K562 (cell line): ENCODE data around the gene SRF. TPM values are rescaled to one million over a fixed set of nuclear protein-coding genes. Genes with fewer than 3 reads are reported as not detected.

Experiments used
- ATAC-seq: fragments of 200-7000 bp; cut with Tn5 transposase; 3 replicates; pipeline ENCODE4 v1.9.1; 2020; ENCODE audit warnings: moderate library complexity
- BruUV-seq: library from RNA; stranded (reverse); fragments of 400-500 nt; replicated peaks from 2 replicates; lab custom pipeline; 2021; lab: Mats Ljungman, UMichigan
- CTCF ChIA-PET: fragments of 300-600 bp; formaldehyde crosslinking; extraction: SDS; loops from one replicate; lab custom pipeline; 2021; ENCODE audit warnings: low intra/inter-chr PET ratio; lab: Yijun Ruan, JAX
- POLR2A ChIA-PET: fragments of 300-600, 350-650 bp; sonication (Branson Sonifier 250); formaldehyde crosslinking; extraction: SDS; loops from one replicate; lab custom pipeline; 2021; ENCODE audit warnings: antibody characterized with exemption, inconsistent platforms; lab: Yijun Ruan, JAX
- DNase-seq, 4 experiments: peaks; one replicate each; pipeline versions ENCODE4 v3.0.0 to v3.0.0-alpha.2; 2011 to 2018; ENCODE audit warnings: low spot score in 3 of 4, mixed read lengths in 3 of 4; ENCODE audit errors: extremely low read depth in 1 of 4
- FAIRE-seq: peaks from 2 replicates; lab custom pipeline; 2011; peaks lifted over from hg19 to GRCh38; lab: Jason Lieb, UNC
- H2AFZ ChIP-seq: 2 replicates; pipeline ENCODE4 v1.6.0; 2011; ENCODE audit warnings: low read depth, low read length, control low read depth, inconsistent platforms
- H3K27ac ChIP-seq: fragments of 200-600 bp; 3 replicates; pipeline ENCODE4 v1.8.0; 2011; ENCODE audit warnings: low read depth, mild to moderate bottlenecking, control low read depth, inconsistent platforms, low read length, moderate library complexity, mixed read lengths; ENCODE audit errors: extremely low read depth
- H3K27me3 ChIP-seq, 2 experiments: fragments of 300-600 bp in 1 of 2; 2 replicates in 1 of 2; 3 replicates in 1 of 2; pipeline versions ENCODE4 v1.6.0 to v1.8.0; 2011; ENCODE audit warnings: inconsistent platforms in 2 of 2, low read length in 2 of 2, mild to moderate bottlenecking in 1 of 2, mixed read lengths in 1 of 2, moderate library complexity in 1 of 2; ENCODE audit not compliant: control insufficient read depth in 2 of 2, insufficient read depth in 2 of 2
- H3K36me3 ChIP-seq: fragments of 300-600 bp; 3 replicates; pipeline ENCODE4 v1.8.0; 2011; ENCODE audit warnings: mild to moderate bottlenecking, low read length, inconsistent platforms; ENCODE audit not compliant: control insufficient read depth, insufficient read depth
- H3K4me1 ChIP-seq, 2 experiments: fragments of 200-600 bp in 1 of 2; replicated peaks in 1 of 2; 2 replicates in 1 of 2; 3 replicates in 1 of 2; pipeline versions ENCODE4 v1.5.1 to v1.8.0; 2011; ENCODE audit warnings: inconsistent platforms in 2 of 2, low read length in 2 of 2, mild to moderate bottlenecking in 1 of 2, mixed read lengths in 1 of 2, moderate library complexity in 1 of 2; ENCODE audit not compliant: control insufficient read depth in 2 of 2, insufficient read depth in 2 of 2
- H3K4me2 ChIP-seq: 2 replicates; pipeline ENCODE4 v1.6.1; 2011; ENCODE audit warnings: low read length, control low read depth, inconsistent platforms, mixed read lengths; ENCODE audit not compliant: insufficient read depth
- H3K4me3 ChIP-seq: fragments of 200-600 bp; sonication (generic), shearing (Covaris generic); 2 replicates; pipeline ENCODE4 v1.5.1; 2016; ENCODE audit warnings: control low read depth, inconsistent platforms
- H3K79me2 ChIP-seq: fragments of 200-600 bp; 3 replicates; pipeline ENCODE4 v1.8.0; 2011; ENCODE audit warnings: low read length, inconsistent platforms; ENCODE audit not compliant: control insufficient read depth, insufficient read depth
- H3K9ac ChIP-seq, 2 experiments: 2 replicates each; pipeline versions ENCODE4 v1.6.0 to v1.6.1; 2011; ENCODE audit warnings: low read depth in 2 of 2, low read length in 2 of 2, control low read depth in 1 of 2, inconsistent platforms in 1 of 2, mild to moderate bottlenecking in 1 of 2, mixed read lengths in 1 of 2; ENCODE audit not compliant: insufficient read depth in 1 of 2
- H3K9me1 ChIP-seq: one replicate; pipeline ENCODE4 v1.6.0; 2011; ENCODE audit warnings: inconsistent platforms, mild to moderate bottlenecking, low read length, moderate library complexity; ENCODE audit not compliant: control insufficient read depth, insufficient read depth
- H3K9me3 ChIP-seq: replicated peaks from 2 replicates; pipeline ENCODE4 v1.5.1; 2011; ENCODE audit warnings: low read depth, low read length, inconsistent platforms; ENCODE audit not compliant: control insufficient read depth, insufficient read depth
- H4K20me1 ChIP-seq: replicated peaks from 2 replicates; pipeline ENCODE4 v1.6.1; 2011; ENCODE audit warnings: low read length, inconsistent platforms, mixed read lengths; ENCODE audit not compliant: control insufficient read depth, insufficient read depth
- ETV6 ChIP-seq, 3 experiments: fragments of 150-350 bp in 1 of 3; sonication (generic) in 1 of 3; formaldehyde crosslinking in 1 of 3; IDR thresholded peaks; 2 replicates each; pipeline versions ENCODE4 v1.6.1 to v1.8.0; 2014 to 2022; ENCODE audit warnings: borderline replicate concordance in 2 of 3, low read depth in 2 of 3, antibody characterized with exemption in 1 of 3, low read length in 1 of 3, mild to moderate bottlenecking in 1 of 3, missing genetic modification reagents in 1 of 3
- NFE2L1 ChIP-seq: fragments of 450-650 bp; IDR thresholded peaks from 2 replicates; pipeline ENCODE4 v1.6.1; 2016; ENCODE audit warnings: missing genetic modification characterization, low read depth, mild to moderate bottlenecking, missing compliant biosample characterization, moderate library complexity, borderline replicate concordance
- NFIC ChIP-seq: fragments of 450-650 bp; IDR thresholded peaks from 2 replicates; pipeline ENCODE4 v1.6.1; 2017; ENCODE audit warnings: mild to moderate bottlenecking, inconsistent platforms
- ZNF395 ChIP-seq: fragments of 200-800 bp; sonication (Bioruptor generic); IDR thresholded peaks from 2 replicates; pipeline ENCODE4 v1.6.1; 2017; ENCODE audit warnings: missing genetic modification characterization, missing compliant biosample characterization
- WGBS: fragments of 100-300 bp; shearing (Covaris generic); methylation state at CpG from one replicate; pipeline ENCODE4 v1.1.6; 2016; ENCODE audit warnings: low coverage, mixed read lengths; ENCODE audit not compliant: insufficient coverage; ENCODE audit errors: missing lambda C conversion rate; 5-methylcytosine and 5-hydroxymethylcytosine counted together
- in situ Hi-C: fragments of 300-500 bp; cut with MboI; formaldehyde crosslinking; loops from 4 replicates; pipeline ENCODE4 v1.15.0; 2018; ENCODE audit warnings: inconsistent platforms, mixed read lengths
- intact Hi-C: fragments of 100-400 bp; cut with micrococcal nuclease; formaldehyde crosslinking; loops from 2 replicates; pipeline ENCODE4 v1.14.2; 2022
- polyA plus RNA-seq, 8 experiments: library from polyadenylated mRNA; depleted of rRNA in 4 of 8; stranded (reverse) in 5 of 8; unstranded in 3 of 8; fragments of >200 nt; fragmentation: Nextera tagmentation in 2 of 8; fragmentation: Illumina TruSeq in 1 of 8; extraction: Ambion mirVana in 2 of 8; extraction: Trizol in 1 of 8; gene quantifications; 2 replicates each; pipeline versions ENCODE4 v1.2.1 to v1.2.3, GENCODE V29; 2011 to 2014; ENCODE audit warnings: inconsistent platforms in 1 of 8, missing spikeins in 1 of 8
- total RNA-seq, 7 experiments: library from RNA; depleted of rRNA in 6 of 7; stranded (reverse); fragments of >200 nt in 6 of 7; fragmentation: Illumina TruSeq in 2 of 7; extraction: Trizol in 2 of 7; gene quantifications; 2 replicates each; pipeline versions ENCODE4 v1.2.1 to v1.2.3, GENCODE V29; 2011 to 2021; ENCODE audit warnings: low replicate concordance in 1 of 7

Gene SRF
- total and polyA plus RNA-seq, 9 of the 15 experiments (the other 6 are each of a cell fraction or from before 2014, with no cell fraction given) = 2.5 to 37.0 (median 24.6) TPM

- H2AFZ ChIP-seq = no peak overlapping the region
- no peaks in the 10 kb centered on the region for H3K9me3 ChIP-seq
- BruUV-seq = no TSS peak
- H3K79me2 ChIP-seq = no peaks in the 10 kb centered on the region
- ChIA-PET POLR2A (no interaction called here), CTCF (no interaction called here)
- peaks cover 0 to 39% of the 10 kb centered on the region in 2 experiments; a peak in 2 of 5 replicates for H3K27me3 ChIP-seq
- intact Hi-C loops (no loop called here), in situ Hi-C loops (no loop called here)
- H4K20me1 ChIP-seq = no peaks in the 10 kb centered on the region; the same call in 1 of the 2 replicates
- TF ChIP-seq NFIC (peak; percentile 53), NFE2L1 (tag) (no peak)
- ATAC-seq = no peak
- H3K9me1 ChIP-seq = no peaks in the 10 kb centered on the region
- no peak overlapping the region for H3K27ac ChIP-seq
- no peak overlapping the region for H3K9ac ChIP-seq
- peaks cover 0 to 30% of the 10 kb centered on the region in 2 experiments; a peak in 4 of 5 replicates for H3K4me1 ChIP-seq
- H3K4me2 ChIP-seq = no peak overlapping the region
- H3K36me3 ChIP-seq = no peaks in the 10 kb centered on the region
- no peak for DNase-seq
- WGBS = 39% methylated on average over 11 of the region's 11 CpGs
- no peak for FAIRE-seq
- no peak overlapping the region for H3K4me3 ChIP-seq
Observed at GRCh38 chr6:43127877-43128276, 43.2 kb upstream of the SRF start.

GRCh38 chr6:43128926-43129325 is 42.1 kb upstream of the SRF start:
- BruUV-seq = no TSS peak
- WGBS = 19% methylated on average over 16 of the region's 16 CpGs
- Histone ChIP-seq H3K36me3 (no peaks in the 10 kb centered on the region), H3K4me3 (no peak overlapping the region), H3K9ac (peak overlapping the region in 1 of 2 experiments; percentile 62; a peak in 2 of 4 replicates), H3K27me3 (peaks cover 0 to 39% of the 10 kb centered on the region in 2 experiments; a peak in 2 of 5 replicates), H3K9me1 (no peaks in the 10 kb centered on the region), H4K20me1 (no peaks in the 10 kb centered on the region; the same call in 1 of the 2 replicates), H3K79me2 (no peaks in the 10 kb centered on the region), H3K9me3 (no peaks in the 10 kb centered on the region), H3K4me2 (no peak overlapping the region), H3K27ac (no peak overlapping the region), H3K4me1 (peaks cover 0 to 24% of the 10 kb centered on the region in 2 experiments; a peak in 4 of 5 replicates), H2AFZ (no peak overlapping the region)
- ChIA-PET POLR2A (interaction anchor here (0.8 to 1.0 kb wide), 2 partner anchors 58 to 116 kb away, joined by 3 read pairs; partner anchors contain the start of gene MEA1), CTCF (interaction anchor here (1.5 kb wide), 1 partner anchor 227 kb away, joined by 4 read pairs; no protein-coding TSS in a partner anchor)
- FAIRE-seq (no peak), DNase-seq (peak in 1 of 4 experiments; percentile 13), ATAC-seq (no peak)
- in situ Hi-C loops = no loop called here
- intact Hi-C loops = loop anchor here (1.0 kb wide), 1 partner anchor 59 kb away; no protein-coding TSS in a partner anchor
- no peak for TF ChIP-seq ZNF395 (CRISPR knock-in tag)
- no peak for TF ChIP-seq ETV6 (IDR thresholded peaks at IDR 0.05; ENCODE audit: borderline replicate concordance in 1 of 2, low read depth in 2 of 2, low read length in 1 of 2)
- TF ChIP-seq ETV6 (CRISPR knock-in tag; IDR thresholded peaks at IDR 0.05; ENCODE audit: borderline replicate concordance) = no peak
